ENCODE measurements around the gene CNOT6. TPM values are rescaled to one million over a fixed set of nuclear protein-coding genes. Genes with fewer than 3 reads are reported as not detected.

The CNOT6 gene
- total RNA-seq, 4 donors from 2014 or later = 3.8 to 43.5 (median 17.0) TPM

DNA sequence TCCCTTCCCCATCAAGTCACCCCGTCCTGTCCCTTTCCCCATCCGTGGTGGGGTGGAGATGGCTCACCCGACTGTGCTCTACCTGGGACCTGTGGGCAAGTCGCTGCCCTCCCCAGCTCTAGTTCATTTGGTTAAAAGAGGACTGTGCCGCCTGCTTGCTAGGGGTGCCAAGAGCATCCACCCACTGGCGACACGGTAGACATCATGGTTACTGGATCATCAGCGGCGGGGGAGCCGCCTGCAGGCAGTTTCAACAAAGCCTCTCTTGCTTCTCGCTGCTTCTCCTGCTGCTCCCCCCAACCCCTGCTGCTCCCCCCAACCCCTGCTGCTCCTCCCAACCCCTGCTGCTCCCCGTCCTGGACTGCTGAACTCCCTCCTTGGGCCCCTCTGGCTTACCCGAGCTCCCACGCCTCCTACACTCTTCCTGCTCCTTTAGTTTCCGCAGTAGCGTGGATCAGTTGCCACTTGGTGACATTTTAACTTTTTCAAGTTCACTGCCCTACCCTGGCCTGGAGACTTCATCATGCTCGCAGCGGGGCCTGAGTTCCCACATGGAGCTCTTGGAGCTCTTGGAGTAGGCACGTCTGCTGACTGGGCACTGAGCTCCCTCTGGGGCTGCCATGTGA lies 119.1 kb downstream of the CNOT6 start:
- no peaks in the 10 kb centered on the region for H3K27me3 ChIP-seq
- intact Hi-C loops (cut with DNase I; ENCODE audit: low total_unique reads) = no loop called here
- H3K4me3 ChIP-seq = no peak overlapping the region
- H3K36me3 ChIP-seq = no peaks in the 10 kb centered on the region
- TF ChIP-seq, protein P1, sequence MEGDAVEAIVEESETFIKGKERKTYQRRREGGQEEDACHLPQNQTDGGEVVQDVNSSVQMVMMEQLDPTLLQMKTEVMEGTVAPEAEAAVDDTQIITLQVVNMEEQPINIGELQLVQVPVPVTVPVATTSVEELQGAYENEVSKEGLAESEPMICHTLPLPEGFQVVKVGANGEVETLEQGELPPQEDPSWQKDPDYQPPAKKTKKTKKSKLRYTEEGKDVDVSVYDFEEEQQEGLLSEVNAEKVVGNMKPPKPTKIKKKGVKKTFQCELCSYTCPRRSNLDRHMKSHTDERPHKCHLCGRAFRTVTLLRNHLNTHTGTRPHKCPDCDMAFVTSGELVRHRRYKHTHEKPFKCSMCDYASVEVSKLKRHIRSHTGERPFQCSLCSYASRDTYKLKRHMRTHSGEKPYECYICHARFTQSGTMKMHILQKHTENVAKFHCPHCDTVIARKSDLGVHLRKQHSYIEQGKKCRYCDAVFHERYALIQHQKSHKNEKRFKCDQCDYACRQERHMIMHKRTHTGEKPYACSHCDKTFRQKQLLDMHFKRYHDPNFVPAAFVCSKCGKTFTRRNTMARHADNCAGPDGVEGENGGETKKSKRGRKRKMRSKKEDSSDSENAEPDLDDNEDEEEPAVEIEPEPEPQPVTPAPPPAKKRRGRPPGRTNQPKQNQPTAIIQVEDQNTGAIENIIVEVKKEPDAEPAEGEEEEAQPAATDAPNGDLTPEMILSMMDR (IDR thresholded peaks at IDR 0.05) = no peak
- TF ChIP-seq POLR2A (IDR thresholded peaks at IDR 0.05) = no peak
- no peak for DNase-seq
- no peak overlapping the region for H3K27ac ChIP-seq
- no peaks in the 10 kb centered on the region for H3K9me3 ChIP-seq
- no peaks in the 10 kb centered on the region for H3K4me1 ChIP-seq

DNA sequence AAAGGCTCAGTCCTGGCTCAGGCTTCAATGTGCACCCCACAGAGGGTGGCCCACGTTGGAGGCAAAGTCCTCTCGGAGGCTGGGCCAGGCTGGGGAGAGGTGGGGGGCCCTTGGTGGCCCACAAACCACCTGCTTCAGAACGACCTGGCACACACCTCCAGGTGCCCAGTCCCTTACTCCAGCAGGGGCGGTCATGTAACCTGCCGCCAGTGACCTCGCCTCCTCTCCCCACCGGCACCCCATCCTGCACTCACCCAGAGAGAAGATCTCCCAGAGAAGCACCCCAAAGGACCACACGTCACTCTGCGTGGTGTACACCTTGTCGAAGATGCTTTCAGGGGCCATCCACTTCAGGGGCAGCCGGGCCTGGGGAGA lies 119.6 kb downstream of the CNOT6 start:
- intact Hi-C loops (cut with DNase I; ENCODE audit: low total_unique reads) = no loop called here
- H3K4me3 ChIP-seq = no peak overlapping the region
- H3K9me3 ChIP-seq = no peaks in the 10 kb centered on the region
- no peaks in the 10 kb centered on the region for H3K27me3 ChIP-seq
- TF ChIP-seq, protein P1 (IDR thresholded peaks at IDR 0.05) = no peak
- no peak for TF ChIP-seq POLR2A (IDR thresholded peaks at IDR 0.05)
- DNase-seq = no peak
- H3K4me1 ChIP-seq = no peaks in the 10 kb centered on the region
- no peaks in the 10 kb centered on the region for H3K36me3 ChIP-seq
- no peak overlapping the region for H3K27ac ChIP-seq

DNA sequence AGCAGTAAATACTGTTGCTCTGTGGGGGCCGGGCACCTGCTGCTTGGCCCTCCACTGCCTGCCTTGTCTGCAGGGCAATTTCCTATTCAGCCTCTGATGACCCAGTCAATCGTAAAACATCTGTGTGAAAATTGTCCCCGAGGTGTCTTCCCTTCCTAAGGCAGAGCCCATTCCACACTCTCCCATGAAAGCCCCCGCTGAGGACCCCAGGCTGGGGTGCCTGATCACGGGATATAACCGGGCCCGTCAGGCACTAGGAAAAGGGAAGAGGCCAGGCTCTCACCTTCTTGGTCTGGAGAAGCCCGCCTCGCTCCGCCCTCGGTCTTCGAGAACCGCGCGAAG lies 124.3 kb downstream of the CNOT6 start:
- intact Hi-C loops (cut with DNase I; ENCODE audit: low total_unique reads) = no loop called here
- no peak for DNase-seq
- TF ChIP-seq POLR2A (IDR thresholded peaks at IDR 0.05) = no peak
- TF ChIP-seq, protein P1 (IDR thresholded peaks at IDR 0.05) = no peak
- H3K9me3 ChIP-seq = no peaks in the 10 kb centered on the region
- no peaks in the 10 kb centered on the region for H3K27me3 ChIP-seq
- H3K4me3 ChIP-seq = no peak overlapping the region
- H3K4me1 ChIP-seq = no peaks in the 10 kb centered on the region
- H3K36me3 ChIP-seq = no peaks in the 10 kb centered on the region
- H3K27ac ChIP-seq = no peak overlapping the region

DNA sequence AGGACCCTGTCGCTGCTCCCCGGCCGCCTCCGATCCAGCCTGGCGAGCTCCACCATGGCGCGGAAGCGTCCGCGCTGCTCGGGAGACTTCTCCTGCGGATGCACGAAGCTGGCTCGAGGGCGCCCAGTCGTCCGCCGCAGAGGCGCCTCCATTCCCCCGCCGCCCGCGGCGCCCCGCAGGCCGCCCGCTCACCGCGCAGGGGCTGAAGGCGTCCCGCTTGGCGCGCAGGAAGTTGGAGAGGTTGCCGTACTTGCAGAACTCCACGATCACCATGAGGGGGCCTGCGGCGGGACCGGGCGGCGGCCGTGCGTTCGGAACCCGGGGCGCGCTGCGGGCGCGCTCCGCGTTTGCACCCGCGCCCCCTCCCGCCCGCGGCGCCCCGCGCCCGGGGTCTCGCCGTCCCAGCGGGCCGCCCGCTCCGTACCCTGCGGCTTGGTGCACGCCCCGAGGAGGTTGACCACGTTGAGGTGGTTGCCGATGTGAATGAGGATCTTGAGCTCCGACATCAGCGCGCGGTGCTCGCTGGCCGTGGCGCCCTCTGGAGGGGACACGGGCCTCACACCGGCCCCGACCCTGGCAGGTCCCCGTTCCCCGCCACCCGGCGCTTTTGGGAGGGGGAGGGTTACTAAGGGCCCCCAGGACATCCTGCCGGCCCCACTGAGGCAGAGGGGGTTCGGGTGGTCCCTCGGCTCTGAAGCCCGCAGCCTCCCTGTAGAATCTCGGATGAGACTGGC lies 124.8 kb downstream of the CNOT6 start:
- DNase-seq = no peak
- no peaks in the 10 kb centered on the region for H3K36me3 ChIP-seq
- H3K9me3 ChIP-seq = no peaks in the 10 kb centered on the region
- no peak overlapping the region for H3K27ac ChIP-seq
- H3K4me3 ChIP-seq = no peak overlapping the region
- TF ChIP-seq, protein P1 (IDR thresholded peaks at IDR 0.05) = no peak
- TF ChIP-seq POLR2A (IDR thresholded peaks at IDR 0.05) = no peak
- no peaks in the 10 kb centered on the region for H3K4me1 ChIP-seq
- H3K27me3 ChIP-seq = no peaks in the 10 kb centered on the region
- intact Hi-C loops (cut with DNase I; ENCODE audit: low total_unique reads) = no loop called here

DNA sequence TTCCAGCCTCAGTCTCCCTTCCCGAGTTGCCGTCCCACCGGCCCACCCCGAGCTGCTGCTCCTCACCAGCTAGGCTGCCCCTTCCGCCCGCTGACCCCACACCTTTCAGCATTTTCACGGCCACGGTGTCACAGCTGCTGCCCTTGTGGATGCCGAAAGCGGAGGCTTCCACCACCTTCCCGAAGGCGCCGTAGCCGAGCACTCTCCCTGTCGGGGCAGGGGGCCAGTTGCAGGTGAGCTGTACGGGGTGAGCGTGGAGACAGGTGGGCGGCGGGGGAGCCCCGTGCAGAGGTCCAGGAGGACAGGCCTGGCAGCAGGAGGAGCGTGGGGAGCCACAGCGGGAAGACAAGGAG lies 125.4 kb downstream of the CNOT6 start:
- H3K27me3 ChIP-seq = no peaks in the 10 kb centered on the region
- H3K4me3 ChIP-seq = no peak overlapping the region
- TF ChIP-seq POLR2A (IDR thresholded peaks at IDR 0.05) = no peak
- TF ChIP-seq, protein P1 (IDR thresholded peaks at IDR 0.05) = no peak
- no peak for DNase-seq
- intact Hi-C loops (cut with DNase I; ENCODE audit: low total_unique reads) = no loop called here
- H3K27ac ChIP-seq = no peak overlapping the region
- no peaks in the 10 kb centered on the region for H3K9me3 ChIP-seq
- no peaks in the 10 kb centered on the region for H3K36me3 ChIP-seq
- no peaks in the 10 kb centered on the region for H3K4me1 ChIP-seq

All from uterus (tissue), 4 donors.